Tibial nerve (tissue), 3 donors: ENCODE measurements around the gene KCNJ9.

Experiments used
- CTCF ChIP-seq, 5 experiments: fragments of 200-600 bp in 3 of 5; fragments of 450-650 bp in 2 of 5; sonication (generic) in 3 of 5; IDR thresholded peaks; one replicate each; pipeline ENCODE4 v1.5.1; 2016 to 2019; ENCODE audit warnings: antibody characterized with exemption in 5 of 5, mild to moderate bottlenecking in 3 of 5, moderate library complexity in 2 of 5
- POLR2A ChIP-seq, 2 donors: fragments of 450-650 bp; IDR thresholded peaks; one replicate each; pipeline ENCODE4 v1.6.1; 2017; ENCODE audit warnings: antibody characterized with exemption in 2 of 2, mild to moderate bottlenecking in 2 of 2, moderate library complexity in 2 of 2

- TF ChIP-seq CTCF (IDR thresholded peaks at IDR 0.05): no peak
- no peak for TF ChIP-seq POLR2A (IDR thresholded peaks at IDR 0.05)
Measured at GRCh38 chr1:160074865-160075264, 6.5 kb upstream of the KCNJ9 start.
